Stimulated activated CD8-positive, alpha-beta memory T cell treated with anti-CD3 and anti-CD28 coated beads, Interleukin-12 subunit alpha, Interleukin-12 subunit beta, amount 100 ng/mL, for 24 hours (primary cell): Measurements from ENCODE around the gene ARSI.

Experiments used
- DNase-seq: peaks from one replicate; pipeline ENCODE4 v3.0.0-alpha.2; 2020; ENCODE audit errors: extremely low read depth

ARSI gene

GRCh38 chr5:150302301-150303069 is at the start of gene ARSI:
ARSI (minus strand) TSS chr5:150302905; CDS start chr5:150302373, 532 bp downstream.
- no peak for DNase-seq

GRCh38 chr5:150350524-150351344 is 48.0 kb upstream of the ARSI start:
- DNase-seq, result no peak

GRCh38 chr5:150349681-150350275 is 47.1 kb upstream of the ARSI start:
- no peak for DNase-seq

- DNase-seq, result no peak
Observed at GRCh38 chr5:150347451-150347850, 44.7 kb upstream of the ARSI start.

GRCh38 chr5:150347003-150347402 is 44.3 kb upstream of the ARSI start:
- DNase-seq, result no peak

- DNase-seq, result no peak
Observed at GRCh38 chr5:150346592-150346991, 43.9 kb upstream of the ARSI start.

GRCh38 chr5:150345716-150346115 is 43.0 kb upstream of the ARSI start:
- no peak for DNase-seq

- no peak for DNase-seq
Observed at GRCh38 chr5:150343994-150344631, 41.4 kb upstream of the ARSI start.

- DNase-seq, result no peak
Observed at GRCh38 chr5:150342583-150342982, 39.9 kb upstream of the ARSI start.

- no peak for DNase-seq
Observed at GRCh38 chr5:150341989-150342388, 39.3 kb upstream of the ARSI start.

- DNase-seq, result no peak
Observed at GRCh38 chr5:150341331-150341730, 38.6 kb upstream of the ARSI start.

GRCh38 chr5:150340614-150341255 is 38.0 kb upstream of the ARSI start:
- no peak for DNase-seq

GRCh38 chr5:150339841-150340240 is 37.1 kb upstream of the ARSI start:
- DNase-seq, result no peak

GRCh38 chr5:150339165-150339564 is 36.5 kb upstream of the ARSI start:
- DNase-seq, result no peak

GRCh38 chr5:150338546-150338945 is 35.8 kb upstream of the ARSI start:
- no peak for DNase-seq

GRCh38 chr5:150335778-150336177 is 33.1 kb upstream of the ARSI start:
- DNase-seq, result no peak

- no peak for DNase-seq
Observed at GRCh38 chr5:150333400-150333799, 30.7 kb upstream of the ARSI start.

GRCh38 chr5:150329881-150330876 is 27.5 kb upstream of the ARSI start:
- DNase-seq, result no peak

GRCh38 chr5:150329038-150329437 is 26.3 kb upstream of the ARSI start:
- DNase-seq, result no peak

GRCh38 chr5:150328515-150328914 is 25.8 kb upstream of the ARSI start:
- DNase-seq, result no peak
